GM19463 (cell line): ENCODE measurements around the gene SOX9.
"Not testable (repeated sequence)": the region's sequence is repeated elsewhere in the genome, so short reads cannot be mapped to it uniquely, and the experiment has no call there.

ENCODE experiments used
- ATAC-seq: cut with Tn5 transposase; IDR thresholded peaks from one replicate; pipeline ENCODE4 v1.9.1; 2021; ENCODE audit warnings: mild to moderate bottlenecking, moderate library complexity; ENCODE audit not compliant: unreplicated experiment

SOX9 gene

GRCh38 chr17:72110942-72111318 is 9.9 kb upstream of the SOX9 start:
- no peak for ATAC-seq

GRCh38 chr17:72111336-72111923 is 9.4 kb upstream of the SOX9 start:
- ATAC-seq = no peak

GRCh38 chr17:72111926-72112325 is 8.9 kb upstream of the SOX9 start:
- ATAC-seq = not testable (repeated sequence)

- ATAC-seq = no peak
Measured at GRCh38 chr17:72113751-72114150, 7.1 kb upstream of the SOX9 start.

- ATAC-seq = no peak
Measured at GRCh38 chr17:72115781-72116525, 4.9 kb upstream of the SOX9 start.

- no peak for ATAC-seq
Measured at GRCh38 chr17:72116661-72117521, 3.9 kb upstream of the SOX9 start.

GRCh38 chr17:72117535-72118334 is 3.1 kb upstream of the SOX9 start:
- ATAC-seq = no peak

GRCh38 chr17:72118335-72119076 is 2.3 kb upstream of the SOX9 start:
- ATAC-seq = no peak

GRCh38 chr17:72119077-72119872 is 1.5 kb upstream of the SOX9 start:
- no peak for ATAC-seq

GRCh38 chr17:72119873-72120641 is 763 bp upstream of the SOX9 start:
- no peak for ATAC-seq

GRCh38 chr17:72121164-72122009 is 567 bp downstream of the SOX9 start:
- ATAC-seq = peak; percentile 6

GRCh38 chr17:72122010-72122764 is 1.4 kb downstream of the SOX9 start:
- no peak for ATAC-seq

GRCh38 chr17:72122765-72123529 is 2.1 kb downstream of the SOX9 start:
- no peak for ATAC-seq

GRCh38 chr17:72123530-72124437 is 3.0 kb downstream of the SOX9 start:
- no peak for ATAC-seq

GRCh38 chr17:72124438-72124775 is 3.6 kb downstream of the SOX9 start:
- no peak for ATAC-seq
